Neural crest cell (in vitro differentiated cells): ENCODE results near the gene SETBP1. TPM values are rescaled to one million over a fixed set of nuclear protein-coding genes. Genes with fewer than 3 reads are reported as not detected.

Experiments
- DNase-seq: peaks from one replicate; pipeline ENCODE4 v3.0.0; 2021; ENCODE audit warnings: low read depth, mixed read lengths, low spot score
- H3K27ac Mint-ChIP-seq: one replicate; pipeline ENCODE4 v1.8.0; 2021; ENCODE audit warnings: mild to moderate bottlenecking, mixed read lengths; ENCODE audit not compliant: unreplicated experiment
- H3K27me3 Mint-ChIP-seq: 2 replicates; pipeline ENCODE4 v1.8.0; 2021; ENCODE audit warnings: low read depth, mild to moderate bottlenecking, mixed read lengths
- H3K36me3 Mint-ChIP-seq: 2 replicates; pipeline ENCODE4 v1.8.0; 2021; ENCODE audit warnings: low read depth, mild to moderate bottlenecking, mixed read lengths
- H3K4me1 Mint-ChIP-seq: 2 replicates; pipeline ENCODE4 v1.8.0; 2021; ENCODE audit warnings: mixed read lengths
- H3K4me3 Mint-ChIP-seq: one replicate; pipeline ENCODE4 v1.8.0; 2021; ENCODE audit warnings: mild to moderate bottlenecking, mixed read lengths
- H3K9me3 Mint-ChIP-seq: 2 replicates; pipeline ENCODE4 v1.8.0; 2021; ENCODE audit warnings: mixed read lengths
- total RNA-seq: library from RNA; stranded (reverse); gene quantifications from 2 replicates; pipeline ENCODE4 v1.2.1, GENCODE V29; 2021
- TF ChIP-seq, protein P1 (sequence below): fragments of 200-600 bp; sonication (generic); conservative IDR thresholded peaks from 2 replicates; pipeline ENCODE4 v1.5.0; 2021; ENCODE audit warnings: antibody characterized with exemption, mild to moderate bottlenecking

SETBP1 gene
- total RNA-seq, 1 donor from 2014 or later: 38.9 TPM

DNA sequence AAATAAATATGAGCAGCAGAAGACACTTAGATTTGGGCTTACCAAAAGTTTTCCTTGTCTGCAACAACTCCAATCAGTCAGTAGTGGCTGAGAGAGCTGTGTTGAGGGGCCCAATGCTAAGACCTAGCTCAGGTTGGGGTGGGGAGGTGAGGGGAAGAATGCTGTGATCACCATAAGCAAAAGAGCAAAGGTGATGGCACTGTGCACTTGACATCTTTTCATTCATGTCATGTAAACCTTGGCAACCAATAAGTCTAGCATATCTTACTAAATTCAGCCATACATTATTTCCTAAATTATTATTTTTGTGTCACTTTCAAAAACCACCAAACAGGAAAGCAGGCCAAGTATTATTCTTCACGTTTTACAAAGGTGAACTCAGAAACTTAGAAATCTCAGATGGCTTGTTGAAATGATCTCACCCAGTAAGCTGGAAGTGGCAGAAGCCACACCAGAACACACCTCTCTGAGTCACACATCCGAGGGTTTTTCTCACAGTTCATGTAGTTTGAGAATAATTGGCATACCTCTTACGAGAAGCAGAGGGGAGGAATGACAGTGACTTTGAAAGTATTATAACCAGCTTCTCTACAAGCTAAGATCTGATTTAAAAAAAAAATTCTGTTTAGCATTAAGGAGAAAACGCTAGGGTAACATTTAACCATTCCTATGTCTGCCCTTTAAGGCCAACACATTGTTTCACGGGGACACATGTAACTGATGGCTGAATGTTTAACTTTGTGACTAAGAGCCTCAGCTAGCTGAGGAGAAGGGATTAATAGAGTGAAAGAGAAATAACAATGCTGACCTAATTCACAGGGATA, 43.3 kb upstream of the SETBP1 start:
- Mint-ChIP-seq H3K36me3 (no peaks in the 10 kb centered on the region), H3K4me1 (no peaks in the 10 kb centered on the region), H3K27me3 (no peaks in the 10 kb centered on the region), H3K27ac (no peak overlapping the region), H3K9me3 (no peaks in the 10 kb centered on the region), H3K4me3 (no peak overlapping the region)
- no peak for DNase-seq
- TF ChIP-seq, protein P1, sequence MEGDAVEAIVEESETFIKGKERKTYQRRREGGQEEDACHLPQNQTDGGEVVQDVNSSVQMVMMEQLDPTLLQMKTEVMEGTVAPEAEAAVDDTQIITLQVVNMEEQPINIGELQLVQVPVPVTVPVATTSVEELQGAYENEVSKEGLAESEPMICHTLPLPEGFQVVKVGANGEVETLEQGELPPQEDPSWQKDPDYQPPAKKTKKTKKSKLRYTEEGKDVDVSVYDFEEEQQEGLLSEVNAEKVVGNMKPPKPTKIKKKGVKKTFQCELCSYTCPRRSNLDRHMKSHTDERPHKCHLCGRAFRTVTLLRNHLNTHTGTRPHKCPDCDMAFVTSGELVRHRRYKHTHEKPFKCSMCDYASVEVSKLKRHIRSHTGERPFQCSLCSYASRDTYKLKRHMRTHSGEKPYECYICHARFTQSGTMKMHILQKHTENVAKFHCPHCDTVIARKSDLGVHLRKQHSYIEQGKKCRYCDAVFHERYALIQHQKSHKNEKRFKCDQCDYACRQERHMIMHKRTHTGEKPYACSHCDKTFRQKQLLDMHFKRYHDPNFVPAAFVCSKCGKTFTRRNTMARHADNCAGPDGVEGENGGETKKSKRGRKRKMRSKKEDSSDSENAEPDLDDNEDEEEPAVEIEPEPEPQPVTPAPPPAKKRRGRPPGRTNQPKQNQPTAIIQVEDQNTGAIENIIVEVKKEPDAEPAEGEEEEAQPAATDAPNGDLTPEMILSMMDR: no peak

DNA sequence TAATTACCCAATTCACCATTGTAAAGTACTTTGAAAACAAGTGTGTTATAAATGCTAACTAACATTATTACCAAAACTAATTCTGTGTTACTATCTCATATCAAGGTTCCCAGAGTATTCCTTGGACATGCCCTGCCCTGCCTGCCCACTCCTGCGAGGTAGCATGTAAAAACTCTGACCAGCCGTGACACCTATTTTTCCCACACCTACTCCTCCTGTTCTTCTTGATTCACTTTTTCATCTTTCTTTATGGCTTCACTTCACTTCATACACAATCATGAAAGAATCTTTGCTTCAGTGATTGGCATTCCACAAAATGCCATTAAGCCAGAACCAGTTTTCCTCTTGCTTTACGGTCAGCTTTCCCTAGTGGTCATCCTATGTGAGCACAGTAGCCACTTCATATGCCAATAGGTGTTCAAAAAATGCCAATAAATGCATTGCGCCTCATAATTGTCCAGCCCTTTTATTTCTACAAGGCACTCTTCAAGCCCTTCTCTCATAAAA, 42.6 kb upstream of the SETBP1 start:
- no peak for DNase-seq
- Mint-ChIP-seq H3K4me1 (no peaks in the 10 kb centered on the region), H3K4me3 (no peak overlapping the region), H3K27me3 (no peaks in the 10 kb centered on the region), H3K36me3 (no peaks in the 10 kb centered on the region), H3K27ac (no peak overlapping the region), H3K9me3 (no peaks in the 10 kb centered on the region)
- TF ChIP-seq, protein P1: no peak

DNA sequence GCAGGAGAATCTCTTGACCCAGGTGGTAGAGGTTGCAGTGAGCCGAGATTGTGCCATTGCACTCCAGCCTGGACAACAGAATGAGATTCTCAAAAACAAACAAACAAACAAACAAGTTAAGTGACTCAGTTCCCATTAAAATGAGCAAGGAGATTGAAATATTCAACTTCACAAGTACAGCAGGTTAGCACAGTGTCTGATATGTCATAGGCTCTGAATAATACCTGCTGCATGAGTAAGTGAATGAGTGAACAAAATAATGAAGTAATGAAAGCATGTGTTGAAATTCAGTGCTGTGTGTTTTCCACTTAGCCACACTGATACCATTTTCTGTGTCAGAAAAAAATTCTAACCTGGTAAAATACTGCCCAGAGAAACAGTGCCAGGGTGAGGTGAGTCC, 41.9 kb upstream of the SETBP1 start:
- Mint-ChIP-seq H3K27me3 (no peaks in the 10 kb centered on the region), H3K36me3 (no peaks in the 10 kb centered on the region), H3K4me1 (no peaks in the 10 kb centered on the region), H3K4me3 (no peak overlapping the region), H3K27ac (no peak overlapping the region), H3K9me3 (no peaks in the 10 kb centered on the region)
- TF ChIP-seq, protein P1: no peak
- DNase-seq: no peak

DNA sequence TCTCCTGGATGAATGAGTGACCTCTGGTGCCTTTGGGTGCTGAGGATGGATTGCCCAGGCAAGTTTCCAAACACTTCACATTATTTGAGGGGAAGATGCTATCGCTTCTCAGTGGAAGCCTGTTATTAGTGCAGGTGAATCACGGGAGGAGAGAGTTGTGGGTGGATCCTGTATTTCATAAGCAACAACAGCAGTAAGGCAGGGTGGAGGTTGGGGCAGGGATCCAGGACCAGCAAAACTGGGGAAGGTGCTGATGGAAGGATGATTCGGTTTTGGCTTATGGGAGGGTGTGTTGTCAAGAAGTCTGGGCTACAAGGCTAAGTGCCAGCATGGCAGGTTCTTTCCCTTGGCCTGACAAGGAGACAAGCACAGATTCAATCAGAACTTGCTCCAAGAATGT, 37.7 kb upstream of the SETBP1 start:
- DNase-seq: no peak
- Mint-ChIP-seq H3K27ac (no peak overlapping the region), H3K27me3 (no peaks in the 10 kb centered on the region), H3K4me1 (peaks cover 3% of the 10 kb centered on the region), H3K4me3 (no peak overlapping the region), H3K9me3 (peaks cover under 1% of the 10 kb centered on the region), H3K36me3 (no peaks in the 10 kb centered on the region)
- TF ChIP-seq, protein P1: no peak

DNA sequence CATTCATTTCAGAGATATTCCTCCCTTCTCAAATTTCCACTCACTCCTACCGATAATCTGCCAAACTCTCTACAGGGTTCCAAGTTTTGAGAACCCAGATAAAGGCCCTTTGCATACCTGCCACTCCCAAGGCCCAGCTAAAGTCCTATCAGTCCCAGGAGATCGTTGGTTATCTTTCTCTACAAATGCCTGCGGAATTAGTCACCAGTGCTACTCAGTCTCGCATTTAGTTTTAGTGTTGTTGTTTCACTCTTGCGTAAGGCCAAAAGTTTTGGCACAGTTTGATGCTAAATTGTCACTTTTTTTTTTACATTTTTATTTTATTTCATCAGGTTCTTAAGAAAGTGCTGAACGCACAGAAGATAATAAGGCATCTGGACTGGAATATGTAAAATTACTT, 29.2 kb upstream of the SETBP1 start:
- Mint-ChIP-seq H3K4me3 (no peak overlapping the region), H3K36me3 (no peaks in the 10 kb centered on the region), H3K4me1 (peaks cover 6% of the 10 kb centered on the region), H3K27ac (no peak overlapping the region), H3K27me3 (no peaks in the 10 kb centered on the region), H3K9me3 (peaks cover 3% of the 10 kb centered on the region)
- no peak for DNase-seq
- TF ChIP-seq, protein P1: no peak
